Esophagus muscularis mucosa (tissue), 4 donors: Measurements from ENCODE around the gene ATP5MK. TPM values are rescaled to one million over a fixed set of nuclear protein-coding genes. Genes with fewer than 3 reads are reported as not detected.
"Not testable (repeated sequence)": the region's sequence is repeated elsewhere in the genome, so short reads cannot be mapped to it uniquely, and the experiment has no call there.

Experiments used
- DNase-seq: peaks from one replicate; pipeline ENCODE4 v3.0.0-alpha.2; 2017; ENCODE audit errors: extremely low spot score
- H3K27ac ChIP-seq, 4 donors: fragments of 200-600 bp; sonication (generic); replicated peaks in 1 of 4; 1 replicate in 3 of 4; 2 replicates in 1 of 4; pipeline ENCODE4 v1.5.1; 2016 to 2019; ENCODE audit warnings: mild to moderate bottlenecking in 1 of 4
- H3K27me3 ChIP-seq, 4 donors: fragments of 200-600 bp; sonication (generic); one replicate each; pipeline versions ENCODE4 v1.5.1 to v1.6.0; 2016 to 2019
- H3K36me3 ChIP-seq, 4 donors: fragments of 200-600 bp; sonication (generic); one replicate each; pipeline ENCODE4 v1.5.1; 2016 to 2019
- H3K4me1 ChIP-seq, 4 donors: fragments of 200-600 bp; sonication (generic); one replicate each; pipeline ENCODE4 v1.5.1; 2016 to 2019
- H3K4me3 ChIP-seq, 4 donors: fragments of 200-600 bp; sonication (generic); 1 replicate in 2 of 4; 2 replicates in 2 of 4; pipeline ENCODE4 v1.5.1; 2016 to 2019; ENCODE audit warnings: mild to moderate bottlenecking in 4 of 4, moderate library complexity in 1 of 4
- H3K9me3 ChIP-seq, 4 donors: fragments of 200-600 bp; sonication (generic); 1 replicate in 3 of 4; 2 replicates in 1 of 4; pipeline ENCODE4 v1.5.1; 2016 to 2019
- EP300 ChIP-seq: sonication (generic); formaldehyde crosslinking; IDR thresholded peaks from one replicate; pipeline ENCODE4 v1.6.1; 2017; ENCODE audit warnings: antibody characterized with exemption
- POLR2A ChIP-seq: fragments of 450-650 bp; IDR thresholded peaks from one replicate; pipeline ENCODE4 v1.6.1; 2017; ENCODE audit warnings: antibody characterized with exemption, moderate library complexity, mild to moderate bottlenecking, low read depth
- POLR2AphosphoS5 ChIP-seq, 2 donors: sonication (generic); formaldehyde crosslinking; IDR thresholded peaks; one replicate each; pipeline ENCODE4 v1.6.1; 2017; ENCODE audit warnings: antibody characterized with exemption in 2 of 2
- WGBS: methylation state at CpG from one replicate; pipeline ENCODE4 v1.1.5; 2018; 5-methylcytosine and 5-hydroxymethylcytosine counted together
- intact Hi-C: fragments of 100-400 bp; cut with DNase I; formaldehyde crosslinking; loops from one replicate; pipeline ENCODE4 v1.15.1; 2023
- total RNA-seq, 4 donors: library from RNA; depleted of rRNA; stranded (reverse); fragments of >200 nt; gene quantifications; one replicate each; pipeline versions ENCODE4 v1.1.0 to v1.2.1, GENCODE V29; 2016
- TF ChIP-seq, protein P1 (sequence below), 3 experiments: fragments of 200-600 bp in 2 of 3; fragments of 450-650 bp in 1 of 3; sonication (generic) in 2 of 3; IDR thresholded peaks; one replicate each; pipeline ENCODE4 v1.5.1; 2017 to 2019; ENCODE audit warnings: antibody characterized with exemption in 3 of 3, mild to moderate bottlenecking in 2 of 3, moderate library complexity in 1 of 3

The ATP5MK gene
- total RNA-seq, 4 donors from 2014 or later, result 199 to 591 (median 327) TPM

DNA sequence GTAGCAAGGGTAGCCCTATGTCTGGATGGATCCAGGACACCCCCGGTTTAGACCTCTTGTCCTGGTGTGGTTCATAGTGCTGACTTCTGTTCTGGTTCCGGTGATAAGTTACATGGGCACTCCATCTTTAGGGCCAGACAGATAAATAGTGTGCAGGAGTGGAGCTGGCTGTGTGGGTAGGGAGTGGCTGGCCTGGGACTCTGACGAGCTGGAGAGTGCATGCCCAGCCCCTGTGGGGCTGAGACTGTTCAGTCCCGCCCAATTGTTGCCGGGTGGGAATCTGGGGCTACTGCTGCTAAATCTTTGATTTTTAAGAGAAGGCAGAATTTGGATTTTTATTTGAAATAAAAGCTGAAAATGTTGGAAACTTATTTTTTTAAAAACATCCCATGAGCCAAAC, 27.5 kb upstream of the ATP5MK start:
- intact Hi-C loops, result no loop called here
- TF ChIP-seq POLR2AphosphoS5 (IDR thresholded peaks at IDR 0.05) (no peak), EP300 (no peak)
- TF ChIP-seq, protein P1, sequence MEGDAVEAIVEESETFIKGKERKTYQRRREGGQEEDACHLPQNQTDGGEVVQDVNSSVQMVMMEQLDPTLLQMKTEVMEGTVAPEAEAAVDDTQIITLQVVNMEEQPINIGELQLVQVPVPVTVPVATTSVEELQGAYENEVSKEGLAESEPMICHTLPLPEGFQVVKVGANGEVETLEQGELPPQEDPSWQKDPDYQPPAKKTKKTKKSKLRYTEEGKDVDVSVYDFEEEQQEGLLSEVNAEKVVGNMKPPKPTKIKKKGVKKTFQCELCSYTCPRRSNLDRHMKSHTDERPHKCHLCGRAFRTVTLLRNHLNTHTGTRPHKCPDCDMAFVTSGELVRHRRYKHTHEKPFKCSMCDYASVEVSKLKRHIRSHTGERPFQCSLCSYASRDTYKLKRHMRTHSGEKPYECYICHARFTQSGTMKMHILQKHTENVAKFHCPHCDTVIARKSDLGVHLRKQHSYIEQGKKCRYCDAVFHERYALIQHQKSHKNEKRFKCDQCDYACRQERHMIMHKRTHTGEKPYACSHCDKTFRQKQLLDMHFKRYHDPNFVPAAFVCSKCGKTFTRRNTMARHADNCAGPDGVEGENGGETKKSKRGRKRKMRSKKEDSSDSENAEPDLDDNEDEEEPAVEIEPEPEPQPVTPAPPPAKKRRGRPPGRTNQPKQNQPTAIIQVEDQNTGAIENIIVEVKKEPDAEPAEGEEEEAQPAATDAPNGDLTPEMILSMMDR (IDR thresholded peaks at IDR 0.05), result no peak
- WGBS, result 88% methylated on average over 5 of the region's 5 CpGs
- Histone ChIP-seq H3K9me3 (no peaks in the 10 kb centered on the region), H3K36me3 (peaks cover 70 to 99% (median 91%) of the 10 kb centered on the region in 4 donors), H3K4me3 (no peak overlapping the region), H3K4me1 (no peaks in the 10 kb centered on the region), H3K27ac (no peak overlapping the region), H3K27me3 (no peaks in the 10 kb centered on the region)
- DNase-seq, result no peak

DNA sequence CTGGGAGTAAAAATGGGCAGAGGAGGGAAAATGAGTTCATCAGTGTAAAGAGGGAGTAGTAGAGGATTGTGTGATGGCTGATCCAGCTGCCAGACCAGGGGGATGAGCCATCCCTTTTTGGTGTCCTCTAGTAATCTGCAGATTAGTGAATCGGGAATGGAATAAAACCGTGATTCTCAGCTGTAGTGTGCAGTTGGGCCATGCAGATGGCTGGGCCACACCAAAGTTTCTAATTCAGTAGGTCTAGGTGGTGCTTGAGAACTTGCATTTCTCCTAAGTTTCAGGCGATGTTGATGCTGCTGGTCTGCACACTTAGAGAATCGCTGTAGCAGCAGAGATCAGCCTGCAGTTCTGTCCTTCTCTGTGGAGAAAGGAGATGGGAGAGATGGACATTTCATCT, 22.8 kb upstream of the ATP5MK start:
- Histone ChIP-seq H3K9me3 (no peaks in the 10 kb centered on the region), H3K36me3 (peaks cover 78 to 100% (median 95%) of the 10 kb centered on the region in 4 donors), H3K27me3 (no peaks in the 10 kb centered on the region), H3K4me3 (no peak overlapping the region), H3K27ac (no peak overlapping the region), H3K4me1 (no peaks in the 10 kb centered on the region)
- intact Hi-C loops, result no loop called here
- TF ChIP-seq POLR2AphosphoS5 (IDR thresholded peaks at IDR 0.05), result no peak
- TF ChIP-seq EP300, result no peak
- TF ChIP-seq POLR2A, result no peak
- TF ChIP-seq, protein P1 (IDR thresholded peaks at IDR 0.05), result no peak
- no peak for DNase-seq
- 95% methylated on average over 4 of the region's 4 CpGs for WGBS

- Histone ChIP-seq H3K36me3 (peaks cover 83 to 100% (median 95%) of the 10 kb centered on the region in 4 donors), H3K9me3 (no peaks in the 10 kb centered on the region), H3K4me3 (no peak overlapping the region), H3K4me1 (no peaks in the 10 kb centered on the region), H3K27me3 (no peaks in the 10 kb centered on the region), H3K27ac (no peak overlapping the region)
- TF ChIP-seq POLR2AphosphoS5 (IDR thresholded peaks at IDR 0.05) (no peak), POLR2A (no peak), EP300 (no peak)
- TF ChIP-seq, protein P1 (IDR thresholded peaks at IDR 0.05), result no peak
- intact Hi-C loops, result loop anchor here (2.0 kb wide), 1 partner anchor 67 kb away; no protein-coding TSS in a partner anchor
- WGBS, result 79% methylated on average over 5 of the region's 5 CpGs
- DNase-seq, result no peak
Observed at GRCh38 chr10:103417601-103418000, 21.3 kb upstream of the ATP5MK start.

GRCh38 chr10:103417148-103417469, 20.8 kb upstream of the ATP5MK start:
- intact Hi-C loops, result loop anchor here (2.0 kb wide), 1 partner anchor 68 kb away; no protein-coding TSS in a partner anchor
- H3K36me3 ChIP-seq, result peaks cover 83 to 100% (median 95%) of the 10 kb centered on the region in 4 donors

GRCh38 chr10:103416436-103417147, 20.3 kb upstream of the ATP5MK start:
- TF ChIP-seq, protein P1 (IDR thresholded peaks at IDR 0.05), result peak; percentile 60 to 68 (median 66)
- TF ChIP-seq EP300 (no peak), POLR2AphosphoS5 (IDR thresholded peaks at IDR 0.05) (no peak), POLR2A (no peak)
- Histone ChIP-seq H3K4me1 (no peaks in the 10 kb centered on the region), H3K9me3 (no peaks in the 10 kb centered on the region), H3K36me3 (peaks cover 83 to 100% (median 98%) of the 10 kb centered on the region in 4 donors), H3K27ac (no peak overlapping the region), H3K27me3 (no peaks in the 10 kb centered on the region), H3K4me3 (no peak overlapping the region)
- DNase-seq, result no peak
- intact Hi-C loops, result loop anchor here (2.0 kb wide), 1 partner anchor 68 kb away; no protein-coding TSS in a partner anchor
- 47% methylated on average over 7 of the region's 8 CpGs for WGBS

More at GRCh38 chr10:103417148-103417469, 20.8 kb upstream of the ATP5MK start:
- H3K9me3 ChIP-seq, H3K27ac ChIP-seq, H3K4me1 ChIP-seq, H3K27me3 ChIP-seq, DNase-seq, H3K4me3 ChIP-seq: not testable (repeated sequence)
- 91% methylated on average over 5 of the region's 5 CpGs for WGBS
